GM19023 (cell line): ENCODE results near the gene RAB11B.
A peak's percentile ranks its signal among the peaks of the same experiment; 100 is the strongest.
"Not testable (repeated sequence)": the region's sequence is repeated elsewhere in the genome, so short reads cannot be mapped to it uniquely, and the experiment has no call there.

Source experiments
- ATAC-seq: cut with Tn5 transposase; IDR thresholded peaks from one replicate; pipeline ENCODE4 v1.9.1; 2021; ENCODE audit warnings: mild to moderate bottlenecking, moderate library complexity; ENCODE audit not compliant: unreplicated experiment

Gene RAB11B

GRCh38 chr19:8370176-8371010 lies 19.8 kb upstream of the RAB11B start:
- no peak for ATAC-seq

- ATAC-seq = no peak
Measured at GRCh38 chr19:8371011-8371804, 19.0 kb upstream of the RAB11B start.

DNA sequence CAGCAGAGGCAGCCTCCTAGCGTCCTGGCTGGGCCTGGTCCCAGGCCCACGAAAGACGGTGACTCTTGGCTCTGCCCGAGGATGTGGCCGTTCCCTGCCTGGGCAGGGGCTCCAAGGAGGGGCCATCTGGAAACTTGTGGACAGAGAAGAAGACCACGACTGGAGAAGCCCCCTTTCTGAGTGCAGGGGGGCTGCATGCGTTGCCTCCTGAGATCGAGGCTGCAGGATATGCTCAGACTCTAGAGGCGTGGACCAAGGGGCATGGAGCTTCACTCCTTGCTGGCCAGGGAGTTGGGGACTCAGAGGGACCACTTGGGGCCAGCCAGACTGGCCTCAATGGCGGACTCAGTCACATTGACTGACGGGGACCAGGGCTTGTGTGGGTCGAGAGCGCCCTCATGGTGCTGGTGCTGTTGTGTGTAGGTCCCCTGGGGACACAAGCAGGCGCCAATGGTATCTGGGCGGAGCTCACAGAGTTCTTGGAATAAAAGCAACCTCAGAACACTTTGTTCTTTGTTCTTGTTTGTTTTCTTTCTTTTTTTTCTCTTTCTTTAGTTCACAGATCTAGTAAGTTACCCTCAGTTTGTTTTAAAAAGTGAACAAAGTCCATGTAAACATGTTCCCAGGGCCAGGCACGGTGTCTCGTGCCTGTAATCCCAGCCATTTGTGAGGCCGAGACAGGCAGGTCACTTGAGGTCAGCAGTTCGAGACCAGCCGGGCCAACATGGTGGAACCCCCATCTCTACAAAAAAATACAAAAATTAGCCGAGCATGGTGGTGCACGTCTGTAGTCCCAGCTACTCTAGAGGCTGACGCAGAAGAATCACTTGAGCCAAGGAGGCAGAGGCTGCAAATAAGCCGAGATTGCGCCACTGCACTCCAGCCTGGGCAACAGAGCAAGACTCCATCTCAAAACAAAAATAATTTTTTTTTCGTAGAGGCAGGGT lies 16.0 kb upstream of the RAB11B start:
- no peak for ATAC-seq

GRCh38 chr19:8375766-8376165 lies 14.4 kb upstream of the RAB11B start:
- not testable (repeated sequence) for ATAC-seq

GRCh38 chr19:8376373-8376974 lies 13.7 kb upstream of the RAB11B start:
- not testable (repeated sequence) for ATAC-seq

GRCh38 chr19:8377598-8377997 lies 12.6 kb upstream of the RAB11B start:
- ATAC-seq = no peak

GRCh38 chr19:8379156-8379891 lies 10.8 kb upstream of the RAB11B start:
- not testable (repeated sequence) for ATAC-seq

DNA sequence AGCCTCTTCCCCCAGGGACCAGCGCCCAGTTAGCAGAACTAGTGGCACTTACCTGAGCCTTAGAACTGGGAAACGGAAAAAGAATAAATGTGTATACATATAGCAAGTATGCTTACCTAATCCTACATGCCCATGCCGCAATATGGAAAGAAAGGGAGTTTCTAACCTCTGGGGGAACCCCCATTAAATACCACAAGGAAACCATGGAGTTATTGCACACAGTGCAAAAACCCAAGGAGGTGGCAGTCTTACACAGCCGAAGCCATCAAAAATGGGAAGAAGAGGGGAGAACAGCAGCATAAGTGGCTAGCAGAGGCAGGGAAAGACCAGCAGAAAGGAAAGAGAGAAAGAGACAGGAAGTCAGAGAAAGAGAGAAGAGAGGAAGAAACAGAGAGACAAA lies 5.6 kb upstream of the RAB11B start:
- ATAC-seq = not testable (repeated sequence)

DNA sequence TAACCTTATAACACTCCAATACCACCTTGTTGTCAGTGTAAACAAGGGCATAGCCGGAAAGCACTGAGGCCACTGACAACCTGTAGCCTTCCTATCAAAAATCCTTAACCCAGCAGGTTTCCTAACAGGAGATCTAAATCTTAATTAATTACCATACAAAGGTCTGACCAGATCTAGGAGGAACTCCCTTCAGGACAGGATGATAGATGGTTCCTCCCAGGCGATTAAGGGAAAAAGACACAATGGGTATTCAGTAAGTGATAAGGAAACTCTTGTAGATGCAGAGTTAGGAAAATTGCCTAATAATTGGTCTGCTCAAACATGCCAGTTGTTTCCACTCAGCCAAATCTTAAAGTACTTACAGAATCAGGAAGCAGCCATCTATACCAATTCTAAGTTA lies 5.1 kb upstream of the RAB11B start:
- not testable (repeated sequence) for ATAC-seq

DNA sequence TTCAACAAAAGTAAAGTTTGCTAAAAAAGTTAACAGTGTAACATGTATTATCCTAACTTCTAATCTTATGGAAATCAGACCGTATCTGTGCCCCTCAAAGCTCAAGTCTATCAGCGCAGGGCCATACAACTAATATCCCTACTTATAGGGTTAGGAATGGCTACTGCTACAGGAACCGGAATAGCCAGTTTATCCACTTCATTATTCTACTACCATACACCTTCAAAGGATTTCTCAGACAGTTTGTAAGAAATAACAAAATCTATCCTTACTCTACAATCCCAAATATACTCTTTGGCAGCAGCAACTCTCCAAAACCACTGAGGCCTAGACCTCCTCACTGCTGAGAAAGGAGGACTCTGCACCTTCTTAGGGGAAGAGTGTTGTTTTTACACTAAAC lies 4.6 kb upstream of the RAB11B start:
- ATAC-seq = not testable (repeated sequence)

GRCh38 chr19:8386419-8386818 lies 3.7 kb upstream of the RAB11B start:
- not testable (repeated sequence) for ATAC-seq

DNA sequence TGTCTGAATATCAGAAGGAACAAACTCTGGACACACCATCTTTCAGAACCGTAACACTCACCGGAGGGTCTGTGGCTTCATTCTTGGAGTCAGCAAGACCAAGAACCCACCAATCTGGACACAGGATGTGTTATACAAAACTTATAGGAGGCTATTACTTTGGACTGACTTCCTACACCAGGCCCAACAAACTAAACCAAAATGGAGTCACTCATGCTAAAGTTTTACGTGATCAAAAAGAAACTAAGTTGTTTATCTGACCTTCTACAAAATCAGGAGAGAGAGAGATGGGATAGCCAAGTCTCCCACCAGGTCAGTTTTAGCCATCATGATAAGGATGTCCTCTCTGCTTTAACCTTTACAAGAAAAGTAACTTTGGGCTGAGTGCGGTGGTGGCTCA lies 3.2 kb upstream of the RAB11B start:
- no peak for ATAC-seq

GRCh38 chr19:8387688-8388611 lies 2.2 kb upstream of the RAB11B start:
- ATAC-seq = no peak

- ATAC-seq = no peak
Measured at GRCh38 chr19:8388612-8388958, 1.6 kb upstream of the RAB11B start.

DNA sequence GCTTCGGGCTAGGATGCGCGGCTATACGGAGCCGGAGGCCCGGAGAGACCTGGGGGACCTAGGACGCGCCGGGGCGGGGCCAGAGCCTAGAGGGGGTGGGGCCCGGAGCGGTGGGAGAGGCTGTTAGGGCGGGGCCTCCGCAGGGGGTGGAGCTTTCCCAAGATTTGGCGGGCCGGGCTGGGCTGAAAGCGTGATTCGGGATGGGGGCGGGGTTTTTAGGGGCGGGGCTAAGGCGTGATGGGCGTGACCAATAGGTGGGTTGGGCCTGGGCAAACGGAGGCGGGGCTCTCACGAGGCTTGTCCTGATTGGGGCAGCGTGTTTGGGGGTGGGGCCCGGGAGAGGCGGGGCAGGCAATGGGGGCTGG lies 439 bp downstream of the RAB11B start:
- ATAC-seq = peak; percentile 40

DNA sequence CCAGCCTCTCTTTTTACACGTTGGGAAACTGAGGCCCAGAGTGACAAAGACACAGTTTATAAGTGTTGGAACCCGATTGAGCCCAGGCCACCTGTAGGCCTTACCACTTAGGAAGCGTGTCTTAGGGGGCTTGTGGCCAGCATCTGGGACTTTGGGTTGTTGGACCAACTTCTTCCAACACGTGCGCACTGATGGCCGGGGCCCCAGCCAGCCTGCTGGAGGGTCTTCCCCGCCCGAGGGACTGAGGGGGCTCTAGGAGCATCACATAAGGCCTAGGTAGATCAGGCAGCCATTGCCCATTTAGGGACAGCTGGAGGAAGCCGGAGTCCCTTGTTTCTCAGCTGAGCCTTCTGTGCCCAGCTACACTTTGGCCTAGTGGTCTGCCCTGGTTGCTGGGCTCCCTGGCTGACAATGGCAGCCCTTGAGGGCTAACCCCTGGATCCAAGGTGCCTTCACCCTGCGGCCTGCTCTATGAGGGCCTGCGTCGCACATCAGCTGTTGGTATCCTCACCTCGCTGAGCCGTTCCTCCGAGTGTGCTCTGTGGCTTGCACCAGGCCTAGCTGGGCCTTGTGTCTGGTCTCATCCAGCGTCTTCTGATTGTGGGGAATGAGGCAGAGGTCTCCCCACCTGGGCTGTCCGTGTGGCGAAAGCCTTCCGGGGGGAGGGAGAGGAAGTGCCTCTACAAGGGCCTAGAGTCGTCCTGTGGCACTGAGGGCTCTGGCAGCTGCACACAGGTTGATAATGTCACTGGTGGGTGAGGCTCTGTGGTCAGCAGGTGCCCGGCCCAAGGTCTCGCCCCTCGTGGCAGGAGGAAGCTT lies 1.2 kb downstream of the RAB11B start:
- no peak for ATAC-seq

- ATAC-seq = no peak
Measured at GRCh38 chr19:8392017-8392591, 1.9 kb downstream of the RAB11B start.
